ENCODE data around the gene PLEKHH1. TPM values are rescaled to one million over a fixed set of nuclear protein-coding genes. Genes with fewer than 3 reads are reported as not detected.

The PLEKHH1 gene
- total RNA-seq = 11.3 TPM

DNA sequence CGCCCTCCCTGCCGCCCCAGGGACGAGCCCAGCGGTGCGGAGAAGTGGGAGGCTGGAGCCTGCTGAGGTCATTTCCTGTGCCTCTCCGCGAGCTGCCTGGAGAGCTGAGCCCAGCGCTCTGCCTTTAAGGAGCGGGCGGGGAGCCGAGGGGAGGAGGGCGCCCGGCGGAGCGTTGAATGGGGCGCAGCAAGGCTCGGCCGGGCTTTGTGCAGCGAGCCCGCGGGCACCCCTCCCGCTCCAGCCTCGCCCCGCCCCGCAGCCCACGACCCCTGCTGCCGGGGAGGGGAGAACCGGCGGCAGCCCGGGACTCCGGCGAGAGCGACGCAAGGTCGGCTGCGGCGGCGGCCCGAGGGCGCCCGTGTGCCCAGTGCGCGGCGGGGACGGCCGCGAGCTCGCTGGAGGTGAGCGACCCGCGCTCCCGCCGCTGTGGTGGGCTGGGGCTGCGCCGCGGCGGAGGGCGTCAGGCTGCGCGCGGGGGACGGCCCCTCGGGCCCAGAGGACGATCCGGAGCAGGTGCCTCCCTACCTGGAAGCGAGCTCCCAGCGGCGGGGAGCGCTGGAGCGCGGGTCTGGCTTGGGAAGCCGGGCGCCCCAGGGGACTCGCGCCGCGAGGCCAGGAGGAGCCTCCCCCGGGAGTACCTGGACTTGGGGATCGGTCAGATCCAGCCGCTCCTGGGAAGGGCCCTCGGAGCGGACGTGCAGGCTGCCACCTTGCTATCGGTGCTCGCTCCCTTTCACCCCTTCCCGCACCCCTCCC lies at the start of gene PLEKHH1:
PLEKHH1 (plus strand) TSS at position 293 of the 756 bp plus-strand sequence. CDS start 8,578 bp downstream, outside the sequence.

DNA sequence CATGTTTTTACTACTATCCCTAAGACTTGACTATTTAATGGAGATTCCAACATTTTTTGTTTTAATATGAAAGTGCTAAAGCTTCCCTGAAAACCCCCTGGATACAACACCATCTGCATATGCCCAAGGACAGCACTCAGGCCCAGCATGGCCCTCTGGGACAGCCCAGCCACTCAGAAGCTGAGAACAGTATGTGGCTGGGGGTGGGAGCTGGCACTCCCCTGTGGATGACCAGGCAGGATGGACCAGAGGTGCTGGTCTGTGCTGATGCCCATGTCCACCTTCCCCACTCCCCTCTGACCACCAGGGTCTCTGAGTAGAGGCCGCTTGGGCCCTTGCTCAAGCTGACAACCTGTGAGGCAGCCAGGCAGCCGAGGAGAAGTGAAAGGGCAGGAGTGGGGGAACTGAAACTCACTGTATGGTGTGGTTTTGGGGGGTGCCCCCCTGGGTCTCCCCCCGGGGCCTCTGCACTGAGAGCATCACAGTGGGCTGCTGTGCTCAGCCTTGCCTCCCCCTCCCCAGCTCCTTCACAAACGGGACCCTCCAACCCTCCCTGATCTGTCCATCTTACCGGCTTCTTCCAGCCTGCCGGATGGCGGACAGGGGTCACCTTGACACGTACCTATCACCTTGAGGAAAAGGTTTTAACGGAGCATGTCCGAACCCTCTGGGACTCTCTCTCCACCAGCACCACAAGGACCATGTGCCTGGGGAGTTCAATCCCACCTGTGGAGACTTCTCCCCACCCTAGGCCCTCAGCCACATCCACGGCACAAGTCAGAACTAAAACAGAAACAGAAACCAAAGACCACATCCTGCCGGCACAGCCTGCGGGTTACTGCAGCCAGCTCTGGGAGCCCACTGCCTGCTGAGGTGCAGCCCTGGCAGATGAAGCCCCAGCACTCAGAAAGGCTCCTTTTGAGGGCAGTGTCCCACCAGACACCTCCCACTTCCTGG lies 44.9 kb upstream of the PLEKHH1 start, which contains the start of gene TMEM229B:
TMEM229B (minus strand) TSS at position 785 of the 957 bp plus-strand sequence. CDS start 14,798 bp downstream, outside the sequence.

DNA sequence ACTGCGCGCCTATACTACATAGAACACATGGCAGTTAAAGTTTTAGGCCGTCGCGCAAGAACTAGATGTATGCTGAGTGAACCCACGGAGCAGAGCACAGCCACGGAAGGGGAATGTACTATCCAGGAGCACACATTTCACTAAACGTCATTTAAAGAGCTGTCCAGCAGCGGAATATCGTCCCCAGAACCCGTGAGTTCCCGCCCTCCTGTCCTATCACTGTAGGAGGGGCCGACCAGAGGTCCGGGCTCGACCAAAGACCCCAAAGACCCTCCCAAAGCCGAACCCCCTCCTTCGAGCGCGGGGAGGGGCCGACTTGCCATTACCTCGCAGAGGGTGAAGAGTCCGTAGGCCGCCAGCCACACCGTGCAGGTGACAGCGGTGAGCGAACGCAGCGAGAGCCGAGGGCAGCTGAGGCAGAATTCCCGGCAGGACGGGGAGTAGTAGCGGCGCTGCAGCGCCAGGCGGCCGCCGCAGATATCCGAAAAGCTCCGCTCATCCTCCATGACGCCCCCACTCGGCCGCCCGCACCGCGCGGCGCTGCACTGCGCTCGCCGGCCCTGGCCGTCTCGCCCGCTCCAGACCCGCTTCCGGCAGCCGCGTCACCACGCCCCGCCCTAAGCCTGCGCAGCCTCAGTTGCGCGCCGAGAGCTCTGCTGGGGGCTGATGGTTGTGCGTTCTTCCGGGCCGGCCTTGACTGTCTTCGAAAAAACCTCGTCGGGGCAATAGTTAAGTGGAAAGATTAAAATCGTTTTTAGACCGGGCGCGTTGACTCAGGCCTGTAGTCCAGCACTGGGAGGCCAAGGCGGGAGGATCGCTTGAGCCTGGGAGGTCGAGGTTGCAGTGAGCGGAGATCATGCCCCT lies 66.8 kb downstream of the PLEKHH1 start, which contains the start of gene PIGH:
PIGH (minus strand) TSS at position 571 of the 864 bp plus-strand sequence; CDS start at position 506, 65 bp downstream.

DNA sequence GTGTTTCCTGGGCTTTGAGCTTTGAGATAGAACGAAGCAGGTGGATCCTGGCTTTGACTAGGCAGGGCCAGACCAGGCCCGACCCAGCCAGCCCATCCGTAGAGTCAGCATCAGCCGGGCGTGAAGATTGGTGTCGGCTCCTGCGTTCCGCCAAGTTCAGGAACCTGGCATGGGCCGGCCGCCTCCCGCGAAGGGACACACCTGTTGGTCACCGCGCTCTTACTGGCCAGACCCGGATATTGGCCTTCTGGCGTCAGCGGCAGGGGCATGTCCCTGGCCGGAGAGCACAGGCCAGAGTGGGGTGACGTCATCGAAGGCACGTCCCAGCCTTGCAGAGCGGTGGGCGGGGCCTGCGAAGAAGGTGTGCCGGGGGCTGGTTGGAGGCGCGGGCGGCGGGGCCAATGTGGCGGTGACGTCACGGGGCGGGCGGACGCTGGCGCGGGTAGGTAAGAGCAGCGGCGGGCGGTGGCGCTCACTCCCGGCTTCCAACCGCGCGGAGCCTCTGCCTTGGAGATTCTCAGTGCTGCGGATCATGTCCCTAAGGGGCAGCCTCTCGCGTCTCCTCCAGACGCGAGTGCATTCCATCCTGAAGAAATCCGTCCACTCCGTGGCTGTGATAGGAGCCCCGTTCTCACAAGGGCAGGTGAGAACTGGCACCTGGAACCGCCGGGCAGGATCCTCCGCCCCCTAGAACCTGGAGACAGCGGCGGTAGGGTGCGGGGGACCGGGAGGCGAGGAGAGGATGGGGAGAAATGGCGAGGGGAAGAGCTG lies 86.5 kb downstream of the PLEKHH1 start, which contains the start of gene ARG2:
ARG2 (plus strand) TSS at position 475 of the 771 bp plus-strand sequence; CDS start at position 533, 58 bp downstream.

Small RNAs within 50 kb of the gene (small RNA-seq; reads per million reads assigned to genes)
- gene AL132640.3 = not detected
- not detected for gene RF00019

Other genes with a start within 250 kb of the PLEKHH1 start
- 179 TPM for gene ATP6V1D, start 173.5 kb upstream of the PLEKHH1 start, total RNA-seq
- 100 TPM for gene EIF2S1, start 173.0 kb upstream of the PLEKHH1 start, total RNA-seq
- gene PLEK2, start 121.1 kb upstream of the PLEKHH1 start, total RNA-seq = 0.69 TPM
- gene TMEM229B, start 44.6 kb upstream of the PLEKHH1 start, total RNA-seq = 35.1 TPM
- 36.4 TPM for gene PIGH, start 67.0 kb downstream of the PLEKHH1 start, total RNA-seq
- gene ARG2, start 86.6 kb downstream of the PLEKHH1 start, total RNA-seq = 57.4 TPM
- gene VTI1B, start 141.3 kb downstream of the PLEKHH1 start, total RNA-seq = 57.0 TPM
- 133 TPM for gene RDH11, start 162.5 kb downstream of the PLEKHH1 start, total RNA-seq
- 1.8 TPM for gene RDH12, start 168.6 kb downstream of the PLEKHH1 start, total RNA-seq

Measured in diencephalon (tissue), 1 donor.